ENCODE data around the gene WRNIP1.
A peak's percentile ranks its signal among the peaks of the same experiment; 100 is the strongest.

Gene WRNIP1

GRCh38 chr6:2765166-2765895 is at the start of gene WRNIP1:
Gene WRNIP1, plus strand, starts transcription at chr6:2765393. Its CDS starts 230 bp downstream, at chr6:2765623.
- DNase-seq = peak; percentile 100

- no peak for DNase-seq
Observed at GRCh38 chr6:2715737-2716136, 49.5 kb upstream of the WRNIP1 start.

- no peak for DNase-seq
Observed at GRCh38 chr6:2716936-2717700, 48.1 kb upstream of the WRNIP1 start.

DNA sequence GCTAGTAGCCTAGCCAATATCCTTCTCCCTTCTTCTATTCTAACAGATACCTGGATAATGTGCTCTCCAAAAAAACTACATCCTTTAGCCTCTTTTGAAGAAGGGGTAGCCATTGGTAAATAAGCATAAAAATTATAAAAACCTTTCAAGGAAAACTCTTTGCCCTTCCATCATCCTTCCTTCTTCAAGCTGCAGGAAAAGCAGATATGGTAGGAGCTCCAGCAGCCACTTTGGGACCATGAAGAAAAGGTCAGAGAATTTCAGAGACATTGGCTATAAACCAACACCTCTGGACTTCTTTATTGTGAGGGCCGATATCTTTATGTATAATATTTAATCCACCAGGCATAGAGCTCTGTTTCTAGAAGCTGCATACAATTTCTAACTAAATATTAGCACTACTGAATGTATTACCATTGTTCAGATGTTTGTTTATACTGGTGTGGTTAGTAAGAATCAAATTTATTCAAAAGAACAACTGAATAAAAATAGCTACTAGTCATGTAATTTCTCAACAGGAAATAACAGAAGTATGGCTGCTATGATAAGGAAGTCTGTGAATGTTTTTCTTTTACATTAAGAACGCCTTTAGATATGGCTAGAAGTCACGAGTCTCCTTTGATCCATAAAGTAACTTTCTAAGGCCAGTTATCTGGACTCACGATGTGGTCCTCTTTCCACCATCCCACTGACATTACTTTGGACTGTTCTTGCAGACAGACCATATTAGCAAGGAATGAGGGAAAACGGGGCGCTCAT is 46.7 kb upstream of the WRNIP1 start:
- no peak for DNase-seq

DNA sequence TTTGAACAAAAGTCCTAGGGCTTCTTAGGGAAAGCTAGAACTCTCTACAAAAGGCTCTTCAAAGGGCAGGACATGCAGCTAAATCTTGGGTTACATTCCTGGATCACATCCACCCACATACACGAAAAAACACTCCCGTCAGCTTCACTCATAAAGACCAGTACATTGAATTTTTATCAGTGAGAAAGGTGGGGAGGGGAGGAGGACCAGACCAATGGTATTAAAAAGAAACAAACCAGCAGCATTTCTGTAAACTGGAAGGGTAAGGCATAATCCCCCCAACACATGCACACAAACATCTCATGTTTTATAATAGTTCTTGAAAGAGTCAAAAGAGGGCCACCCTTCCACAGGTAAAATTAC is 46.1 kb upstream of the WRNIP1 start:
- DNase-seq = no peak

- DNase-seq = no peak
Observed at GRCh38 chr6:2721219-2721618, 44.0 kb upstream of the WRNIP1 start.

DNA sequence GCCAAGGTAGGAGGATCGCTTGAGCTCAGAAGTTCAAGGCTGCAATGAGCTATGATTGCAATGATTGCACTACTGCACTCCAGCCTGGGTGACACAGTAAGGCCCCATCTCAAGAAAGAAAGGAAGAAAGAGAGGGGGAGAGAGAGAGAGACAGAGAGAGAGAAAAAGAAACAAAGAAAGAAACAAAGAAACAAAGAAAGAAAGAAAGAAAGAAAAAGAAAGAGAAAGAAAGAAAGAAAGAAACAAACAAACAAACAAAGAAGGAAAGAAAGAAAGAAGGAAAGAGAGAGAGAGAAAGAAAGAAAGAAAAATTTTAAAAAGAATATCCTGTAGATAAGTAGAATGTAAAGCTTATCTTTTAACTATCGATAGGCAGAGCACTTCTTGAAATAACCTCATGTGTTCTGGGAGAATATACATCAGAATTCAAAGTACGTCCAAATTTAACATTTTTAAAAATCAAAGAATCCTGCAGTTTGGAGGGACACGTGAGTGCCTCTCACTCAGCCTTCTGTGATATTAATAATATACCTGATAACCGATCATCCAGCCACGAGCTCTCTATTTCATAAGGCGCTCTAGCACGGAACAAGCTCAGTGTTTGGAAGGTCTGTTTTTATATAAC is 39.7 kb upstream of the WRNIP1 start:
- DNase-seq = no peak

DNA sequence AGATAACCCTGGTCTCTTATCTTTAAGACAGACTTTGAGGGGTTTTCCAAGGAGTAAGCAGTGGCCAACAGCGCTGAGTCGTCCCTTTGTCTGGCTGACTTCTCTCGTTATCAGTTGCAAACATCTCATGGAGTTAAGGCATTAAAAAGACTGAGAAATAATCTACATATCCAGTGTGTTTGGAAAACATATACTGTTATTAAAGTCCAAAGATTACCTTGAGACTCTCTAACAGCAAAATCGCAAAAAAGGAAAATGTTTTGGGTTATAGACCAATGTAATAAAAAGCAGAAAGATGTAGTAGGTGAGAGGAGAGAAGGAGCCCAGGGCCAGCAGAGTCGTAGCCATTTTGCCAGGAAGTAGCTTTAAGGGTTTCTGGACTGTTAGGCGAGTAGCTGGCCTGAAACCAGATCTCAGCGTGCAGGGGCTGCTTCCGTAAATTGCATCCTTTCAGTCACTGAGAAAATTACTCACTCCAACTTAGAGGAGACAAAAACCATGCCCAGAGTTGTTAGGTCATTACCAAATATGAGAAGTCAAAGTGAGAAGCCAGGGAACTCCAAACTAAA is 39.1 kb upstream of the WRNIP1 start:
- DNase-seq = peak; percentile 71

DNA sequence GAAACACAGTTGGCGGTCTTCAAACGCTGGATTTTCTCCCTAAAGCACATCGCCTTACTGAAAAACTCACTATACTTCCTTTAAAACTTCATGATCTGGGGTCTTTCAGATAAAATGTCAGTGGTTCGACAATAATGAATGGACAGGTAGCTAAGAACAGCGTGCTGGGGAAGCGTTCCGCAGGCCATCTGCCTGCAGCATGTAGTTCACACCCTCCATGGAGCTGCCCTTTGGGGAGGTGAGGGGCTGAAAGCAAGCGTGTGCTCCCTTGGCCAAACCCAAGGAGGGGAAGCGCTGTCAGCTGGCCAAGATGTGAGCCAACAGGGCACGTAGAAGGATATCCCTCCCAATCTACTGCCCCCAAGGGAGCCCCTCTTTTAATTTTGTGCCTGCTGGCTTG is 35.3 kb upstream of the WRNIP1 start:
- DNase-seq = no peak

GRCh38 chr6:2730353-2731107 is 34.7 kb upstream of the WRNIP1 start:
- no peak for DNase-seq

DNA sequence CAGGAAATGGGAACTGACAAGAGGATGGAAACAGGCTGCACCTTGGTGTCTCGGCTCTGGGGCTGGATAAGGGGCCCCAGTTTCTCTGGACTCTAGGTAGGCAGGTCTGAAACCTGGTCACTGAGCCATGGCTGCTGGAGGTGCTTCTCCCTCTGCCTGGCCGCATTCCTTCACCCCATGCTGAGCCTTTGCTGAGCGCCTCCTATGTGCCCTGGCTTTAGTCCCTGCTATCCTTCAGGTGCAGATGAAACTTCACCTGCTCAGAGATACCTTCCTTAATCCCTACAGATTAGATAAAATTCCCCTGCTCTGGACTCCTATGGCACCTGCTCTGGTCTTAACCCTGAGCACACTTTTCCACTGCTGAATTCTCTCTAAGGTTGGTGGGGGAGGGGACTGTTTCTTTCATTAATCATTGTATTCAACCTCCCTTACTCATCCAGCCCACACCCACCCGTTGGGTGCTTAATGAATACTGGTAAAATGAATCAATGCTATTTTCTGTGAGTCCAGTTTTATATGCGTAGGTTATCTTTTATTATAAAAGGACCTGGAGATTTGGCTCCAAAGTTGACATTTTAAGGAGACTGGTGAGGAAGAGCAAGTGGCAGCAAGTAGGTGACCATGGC is 33.8 kb upstream of the WRNIP1 start:
- DNase-seq = no peak

DNA sequence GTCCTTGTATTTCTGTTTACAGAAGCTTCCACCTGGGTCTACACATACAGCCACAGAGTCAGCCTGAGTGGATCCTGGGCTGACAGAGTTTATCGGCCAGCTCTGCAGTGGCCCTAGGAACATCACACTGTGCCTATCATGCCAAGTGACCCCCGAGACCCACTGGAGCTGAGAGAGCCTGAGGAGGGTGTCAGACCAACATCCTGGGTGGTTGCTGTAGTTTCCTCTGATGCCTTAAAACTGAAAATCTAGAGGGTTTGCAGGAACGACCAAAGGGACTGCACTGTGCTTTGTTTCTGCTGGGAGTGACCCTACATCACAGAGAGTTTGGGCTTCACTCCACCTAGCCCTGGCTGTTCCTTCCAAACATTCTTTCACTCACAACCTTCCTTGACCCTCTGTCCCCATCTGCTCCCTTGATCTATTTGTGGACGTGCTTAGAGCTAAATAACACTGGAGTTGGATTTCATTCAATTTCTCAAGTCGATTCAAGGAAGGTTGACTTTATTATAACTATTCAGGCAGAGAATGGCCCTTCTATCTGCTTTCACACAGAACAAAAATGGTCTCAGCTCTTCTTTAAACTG is 32.6 kb upstream of the WRNIP1 start:
- DNase-seq = no peak

GRCh38 chr6:2733324-2733723 is 31.9 kb upstream of the WRNIP1 start:
- no peak for DNase-seq

GRCh38 chr6:2733736-2734480 is 31.3 kb upstream of the WRNIP1 start:
- no peak for DNase-seq

DNA sequence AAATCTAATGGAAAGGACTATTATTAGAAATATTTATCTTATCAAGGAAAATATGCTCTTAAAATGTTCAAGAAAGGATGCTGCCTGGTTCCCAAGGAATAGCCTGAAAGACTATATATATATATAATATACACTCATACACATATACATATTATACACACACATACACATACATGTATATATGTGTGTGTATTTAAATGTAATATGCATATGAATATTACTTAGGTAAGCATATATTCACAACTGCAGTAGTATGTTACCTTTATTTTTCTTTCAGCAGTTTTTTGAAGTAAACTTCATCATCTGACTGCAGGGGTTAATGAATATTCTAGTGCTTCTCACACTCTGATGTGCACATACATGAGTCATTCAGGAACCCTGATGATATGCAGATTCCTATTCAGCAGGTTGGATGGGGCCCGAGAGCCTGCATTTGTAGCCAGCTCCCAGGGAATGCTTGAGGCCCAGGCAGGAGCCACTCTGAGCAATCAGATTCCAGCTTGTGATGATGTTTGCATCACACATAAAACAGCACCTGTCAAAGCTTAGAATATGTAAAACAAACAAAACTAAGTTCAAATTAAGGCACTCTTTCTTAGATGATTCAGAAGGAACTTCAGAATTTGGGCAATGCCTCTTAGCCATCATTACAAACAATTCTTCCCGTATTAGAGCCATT is 30.6 kb upstream of the WRNIP1 start:
- no peak for DNase-seq

DNA sequence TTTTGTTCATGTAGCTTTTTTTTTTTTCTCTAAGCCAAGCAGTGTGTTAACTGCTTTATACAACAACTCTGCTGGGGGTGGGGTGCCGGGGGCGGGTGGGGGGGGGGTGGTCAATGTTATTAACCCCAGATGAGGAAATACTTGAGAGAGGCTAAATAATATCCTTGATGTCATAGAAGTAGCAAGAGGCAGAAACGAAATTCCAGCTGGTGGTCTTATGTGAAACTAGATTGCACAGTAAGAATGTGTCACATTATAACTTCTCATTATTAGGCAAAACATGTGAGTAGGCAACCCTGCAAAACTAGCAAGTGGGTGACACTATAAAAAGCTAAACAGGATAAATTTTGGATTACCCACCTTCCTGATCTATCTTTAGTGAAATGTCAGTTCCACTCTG is 27.3 kb upstream of the WRNIP1 start:
- no peak for DNase-seq

- DNase-seq = peak; percentile 60
Observed at GRCh38 chr6:2738373-2738979, 26.7 kb upstream of the WRNIP1 start.

GRCh38 chr6:2739335-2739734 is 25.9 kb upstream of the WRNIP1 start:
- peak; percentile 66 for DNase-seq

DNA sequence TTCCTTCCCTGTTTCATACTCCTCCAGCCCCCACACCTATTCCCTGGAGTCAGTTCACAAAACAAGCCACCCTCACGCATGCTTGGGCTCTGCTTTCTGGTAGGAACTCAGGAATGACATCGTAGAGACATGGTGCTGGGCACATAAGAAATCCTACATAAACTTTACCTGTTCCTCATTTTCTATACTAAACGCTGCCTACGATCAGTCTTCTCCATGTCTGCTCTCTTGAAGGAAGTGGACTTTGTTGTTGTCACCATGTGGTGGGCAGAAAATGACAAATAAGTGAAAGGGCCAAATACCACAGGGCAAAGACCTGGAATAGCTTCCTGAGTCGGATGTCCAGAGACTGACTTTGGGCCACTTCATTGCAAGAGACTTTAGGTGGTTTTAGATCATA is 24.6 kb upstream of the WRNIP1 start:
- no peak for DNase-seq

All from fibroblast of skin of right quadriceps (primary cell).